ENCODE measurements around the gene CETP.

- TF ChIP-seq TAF1 (IDR thresholded peaks at IDR 0.05; ENCODE audit: borderline replicate concordance, insufficient read depth, low read length): no peak
- no peak for TF ChIP-seq POLR2AphosphoS5 (IDR thresholded peaks at IDR 0.05; ENCODE audit: low read depth, low read length)
- TF ChIP-seq REST (IDR thresholded peaks at IDR 0.05; ENCODE audit: insufficient read depth in 1 of 2, low read depth in 2 of 2, low read length in 2 of 2): no peak
- TF ChIP-seq SIN3A (IDR thresholded peaks at IDR 0.05; ENCODE audit: borderline replicate concordance, insufficient read depth, low read length): no peak
- TF ChIP-seq FOXP2 (optimal IDR thresholded peaks at IDR 0.05; ENCODE audit: borderline replicate concordance, extremely low read depth, extremely low read length, insufficient read depth): no peak
Observed at GRCh38 chr16:57016301-57016700, 54.6 kb downstream of the CETP start.

Measured in PFSK-1 (cell line).